Body of pancreas (tissue), 4 donors: ENCODE data around the gene GNG14.

ENCODE experiments used
- CTCF ChIP-seq, 7 experiments: fragments of 450-650 bp in 4 of 7; fragments of 200-600 bp in 3 of 7; sonication (generic) in 3 of 7; IDR thresholded peaks; one replicate each; pipeline ENCODE4 v1.5.1; 2016 to 2019; ENCODE audit warnings: antibody characterized with exemption in 7 of 7
- POLR2A ChIP-seq, 3 donors: fragments of 450-650 bp; IDR thresholded peaks; one replicate each; pipeline ENCODE4 v1.6.1; 2016; ENCODE audit warnings: antibody characterized with exemption in 3 of 3, mild to moderate bottlenecking in 2 of 3

GRCh38 chr19:12665671-12666264 lies 22.0 kb upstream of the GNG14 start:
- TF ChIP-seq POLR2A (IDR thresholded peaks at IDR 0.05) (no peak), CTCF (IDR thresholded peaks at IDR 0.05) (no peak)
